ENCODE measurements around the gene RPS4Y1.

GRCh38 chrY:2854145-2854774 is 12.9 kb downstream of the RPS4Y1 start:
- TF ChIP-seq POLR2AphosphoS5 (IDR thresholded peaks at IDR 0.05; ENCODE audit: borderline replicate concordance, low read depth, low read length) (no peak), EZH2 (IDR thresholded peaks at IDR 0.05) (no peak)

Data from SK-N-MC (cell line).